Effector memory CD8-positive, alpha-beta T cell (primary cell): Measurements from ENCODE around the gene MICAL3.

ENCODE experiments used
- ATAC-seq: fragments of 150-1000 bp; cut with Tn5 transposase; replicated peaks from 2 replicates; pipeline ENCODE4 v1.10.0; 2021; ENCODE audit warnings: mild to moderate bottlenecking, moderate library complexity
- DNase-seq, 3 experiments: peaks; one replicate each; pipeline ENCODE4 v3.0.0; 2021
- H3K27ac Mint-ChIP-seq, 2 donors: one replicate each; pipeline ENCODE4 v1.8.0; 2022; ENCODE audit warnings: mild to moderate bottlenecking in 2 of 2, mixed read lengths in 2 of 2, moderate library complexity in 2 of 2
- H3K27me3 Mint-ChIP-seq, 2 donors: one replicate each; pipeline ENCODE4 v1.8.0; 2022; ENCODE audit warnings: mixed read lengths in 2 of 2
- H3K36me3 Mint-ChIP-seq: one replicate; pipeline ENCODE4 v1.8.0; 2022; ENCODE audit warnings: mild to moderate bottlenecking, moderate library complexity, mixed read lengths; ENCODE audit not compliant: insufficient read depth
- H3K4me1 Mint-ChIP-seq, 2 donors: one replicate each; pipeline ENCODE4 v1.8.0; 2022; ENCODE audit warnings: low read depth in 2 of 2, mixed read lengths in 2 of 2
- H3K4me3 Mint-ChIP-seq, 2 donors: one replicate each; pipeline ENCODE4 v1.8.0; 2022; ENCODE audit warnings: mild to moderate bottlenecking in 2 of 2, mixed read lengths in 2 of 2, moderate library complexity in 2 of 2
- H3K9me3 Mint-ChIP-seq, 2 donors: one replicate each; pipeline ENCODE4 v1.8.0; 2022; ENCODE audit warnings: mixed read lengths in 2 of 2

MICAL3 gene

DNA sequence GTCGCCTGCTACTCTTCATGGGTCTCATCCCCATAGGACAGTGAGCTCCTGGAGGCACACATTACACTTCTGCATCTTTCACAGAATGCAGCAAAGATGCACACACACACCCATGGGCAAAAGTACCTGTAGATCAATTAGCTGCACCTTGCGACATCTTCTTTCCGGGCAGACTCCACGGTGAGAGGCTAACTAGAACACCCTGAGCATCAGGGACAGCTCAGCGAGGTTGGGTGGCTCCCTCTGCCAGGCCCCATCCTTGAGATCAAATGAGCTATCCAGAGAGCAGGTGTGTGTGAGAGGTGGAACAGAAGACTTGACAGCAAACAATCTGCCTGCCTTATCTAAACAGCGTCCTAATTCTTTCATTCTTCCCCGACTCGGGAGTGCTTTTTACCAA is 154.0 kb downstream of the MICAL3 start:
- H3K9me3 Mint-ChIP-seq = no peaks in the 10 kb centered on the region

DNA sequence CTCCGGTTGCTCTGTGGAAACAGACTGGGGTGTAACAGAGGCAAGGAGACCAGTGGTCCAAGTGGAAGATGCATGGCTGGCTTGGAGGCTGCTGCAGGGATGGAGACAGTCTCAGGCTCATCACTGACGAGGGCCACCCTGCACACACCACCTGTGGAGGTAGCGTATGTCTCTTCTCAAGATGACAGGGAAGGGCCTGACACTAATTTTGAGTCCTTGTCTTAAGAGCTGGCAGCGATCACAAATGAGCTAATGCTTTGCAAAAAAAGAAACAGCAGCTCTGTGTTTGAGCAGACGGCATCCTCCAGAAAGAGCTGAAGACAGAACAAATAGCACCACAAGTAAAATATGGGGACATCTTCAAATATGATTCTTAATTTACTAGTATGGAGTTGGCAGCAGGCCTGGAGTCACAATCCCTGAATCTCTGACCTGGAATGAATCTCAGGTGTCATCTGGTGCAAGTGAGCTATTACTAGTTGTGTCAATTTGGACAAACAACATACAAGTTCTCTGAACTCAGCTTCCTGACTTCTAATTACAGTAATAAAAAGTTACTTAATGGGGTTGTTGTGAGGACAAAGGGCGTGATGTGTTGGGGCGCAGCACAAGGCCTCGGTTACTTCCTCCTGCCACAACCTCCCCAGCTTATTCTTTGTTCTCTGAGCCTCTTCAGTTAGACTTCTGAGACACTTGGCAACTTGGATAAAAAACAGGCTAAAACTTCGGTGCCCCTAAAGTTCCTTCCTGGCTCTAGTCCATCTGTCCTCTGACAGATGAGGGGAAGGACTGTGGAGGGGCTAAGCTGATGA is 154.9 kb downstream of the MICAL3 start:
- peak overlapping the region in 1 of 2 donors; percentile 36 for H3K27ac Mint-ChIP-seq
- H3K27me3 Mint-ChIP-seq = no peaks in the 10 kb centered on the region
- peaks cover 19% of the 10 kb centered on the region for H3K36me3 Mint-ChIP-seq
- no peak for DNase-seq
- ATAC-seq = no peak
- H3K4me3 Mint-ChIP-seq = no peak overlapping the region
- peaks cover 3 to 6% of the 10 kb centered on the region in 2 donors for H3K4me1 Mint-ChIP-seq
- H3K9me3 Mint-ChIP-seq = no peaks in the 10 kb centered on the region

More for the DNA sequence above, 154.0 kb downstream of the MICAL3 start:
- peaks cover 3 to 6% of the 10 kb centered on the region in 2 donors for H3K4me1 Mint-ChIP-seq
- ATAC-seq (no peak), DNase-seq (no peak)
- no peaks in the 10 kb centered on the region for H3K27me3 Mint-ChIP-seq
- H3K4me3 Mint-ChIP-seq = no peak overlapping the region
- H3K36me3 Mint-ChIP-seq = peaks cover 16% of the 10 kb centered on the region
- H3K27ac Mint-ChIP-seq = peak overlapping the region in 1 of 2 donors; percentile 36

DNA sequence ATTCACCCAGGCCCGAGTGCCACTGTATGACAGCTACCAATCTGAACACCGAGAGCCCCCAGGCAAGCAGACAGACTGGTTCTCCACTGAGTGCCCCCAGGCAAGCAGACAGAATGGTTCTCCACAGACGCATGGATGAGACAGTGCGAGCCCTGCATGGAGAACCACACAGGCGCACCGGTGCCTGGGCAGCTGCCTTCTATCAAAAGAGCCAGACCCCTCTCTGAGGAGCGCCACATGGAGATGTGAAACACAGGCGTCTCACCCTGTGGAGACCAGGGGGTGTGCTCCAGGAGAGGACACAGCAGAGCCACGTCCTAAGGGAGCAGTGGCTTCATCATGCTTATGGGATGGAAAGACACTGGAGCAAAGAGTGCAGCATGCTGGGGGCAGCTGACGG is 155.6 kb downstream of the MICAL3 start:
- Mint-ChIP-seq H3K27ac (no peak overlapping the region), H3K27me3 (no peaks in the 10 kb centered on the region), H3K4me1 (peaks cover 3 to 6% of the 10 kb centered on the region in 2 donors), H3K9me3 (no peaks in the 10 kb centered on the region), H3K36me3 (peaks cover 24% of the 10 kb centered on the region), H3K4me3 (no peak overlapping the region)
- ATAC-seq (no peak), DNase-seq (no peak)

DNA sequence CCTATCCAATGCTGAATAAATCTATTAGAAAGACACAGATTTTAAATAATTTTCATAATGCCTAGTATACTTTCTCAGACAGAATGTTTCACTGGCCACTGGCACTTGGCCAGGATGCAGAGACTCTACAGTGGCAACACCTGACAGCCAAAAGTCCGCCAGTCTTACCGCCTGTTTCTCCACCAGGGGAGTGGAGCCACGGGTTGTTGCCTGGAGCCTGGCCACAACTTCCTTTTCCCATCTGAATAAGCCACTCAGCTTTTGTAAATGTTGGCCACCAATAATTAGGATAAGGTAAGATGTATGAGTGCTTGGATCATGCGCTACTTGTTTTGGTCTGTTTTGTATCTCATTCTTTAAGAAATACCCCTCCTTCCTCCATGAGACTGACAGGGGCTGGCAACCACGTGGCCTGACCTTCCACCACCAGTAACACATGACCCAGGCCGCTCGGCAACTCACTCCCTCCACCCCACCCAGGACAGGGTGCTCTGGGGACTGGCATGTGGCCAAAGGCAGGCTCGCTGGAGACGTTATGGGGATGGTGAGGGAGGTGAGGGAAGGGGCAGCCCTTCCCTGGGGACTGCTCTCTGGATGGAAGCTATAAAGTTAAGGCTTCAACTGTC is 157.1 kb downstream of the MICAL3 start:
- Mint-ChIP-seq H3K27me3 (no peaks in the 10 kb centered on the region), H3K4me1 (peaks cover 3 to 6% of the 10 kb centered on the region in 2 donors), H3K4me3 (no peak overlapping the region), H3K9me3 (no peaks in the 10 kb centered on the region), H3K36me3 (peaks cover 22% of the 10 kb centered on the region), H3K27ac (peak overlapping the region in 1 of 2 donors; percentile 25)
- DNase-seq (no peak), ATAC-seq (no peak)

DNA sequence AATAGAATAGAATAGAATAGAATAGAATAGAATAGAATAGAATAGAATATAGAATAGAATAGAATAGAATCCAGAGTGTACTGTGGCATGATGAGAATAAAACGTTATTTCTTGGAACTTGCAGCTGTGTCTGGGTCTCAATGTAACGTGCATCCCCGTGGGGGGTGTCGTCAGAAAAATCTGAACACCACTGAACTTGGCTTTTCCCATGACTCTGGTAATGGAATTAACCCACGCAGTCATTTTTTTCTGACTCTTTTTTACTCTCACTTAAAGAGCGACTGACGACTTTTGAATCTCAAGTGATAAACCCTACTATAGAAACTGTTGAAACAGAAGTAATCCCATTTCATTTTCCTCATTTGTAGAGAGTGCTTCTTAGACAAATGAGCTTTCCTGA is 157.7 kb downstream of the MICAL3 start:
- Mint-ChIP-seq H3K4me3 (no peak overlapping the region), H3K36me3 (peaks cover 17% of the 10 kb centered on the region)

DNA sequence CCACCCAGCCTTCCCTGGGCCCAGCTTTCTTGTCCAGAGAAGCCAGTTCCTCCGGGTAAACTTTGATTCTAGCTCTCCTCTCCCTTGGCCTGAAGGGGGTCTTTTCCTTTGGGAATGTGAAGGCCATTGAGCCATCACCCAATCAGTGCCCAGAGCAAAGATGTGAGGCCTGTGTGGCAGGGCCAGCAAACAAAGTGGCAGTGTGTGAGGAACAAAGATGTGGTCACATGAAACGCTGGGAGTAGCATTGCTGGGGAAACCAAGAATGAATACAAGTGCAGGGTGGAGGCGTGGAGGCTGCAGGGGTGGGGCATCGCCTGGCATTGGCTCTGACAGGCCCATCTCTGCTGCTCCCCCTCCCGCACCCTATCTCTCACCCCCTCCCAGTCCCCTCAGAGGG is 158.2 kb downstream of the MICAL3 start:
- no peak overlapping the region for H3K27ac Mint-ChIP-seq
- ATAC-seq = no peak
- H3K36me3 Mint-ChIP-seq = peaks cover 16% of the 10 kb centered on the region
- no peak for DNase-seq
- no peak overlapping the region for H3K4me3 Mint-ChIP-seq
- no peaks in the 10 kb centered on the region for H3K27me3 Mint-ChIP-seq
- H3K4me1 Mint-ChIP-seq = peaks cover 2 to 6% of the 10 kb centered on the region in 2 donors
- no peaks in the 10 kb centered on the region for H3K9me3 Mint-ChIP-seq

More for the DNA sequence above, 157.7 kb downstream of the MICAL3 start:
- DNase-seq = no peak
- H3K9me3 Mint-ChIP-seq = no peaks in the 10 kb centered on the region
- H3K27me3 Mint-ChIP-seq = no peaks in the 10 kb centered on the region
- no peak overlapping the region for H3K27ac Mint-ChIP-seq
- peaks cover 3 to 6% of the 10 kb centered on the region in 2 donors for H3K4me1 Mint-ChIP-seq
- ATAC-seq = no peak

DNA sequence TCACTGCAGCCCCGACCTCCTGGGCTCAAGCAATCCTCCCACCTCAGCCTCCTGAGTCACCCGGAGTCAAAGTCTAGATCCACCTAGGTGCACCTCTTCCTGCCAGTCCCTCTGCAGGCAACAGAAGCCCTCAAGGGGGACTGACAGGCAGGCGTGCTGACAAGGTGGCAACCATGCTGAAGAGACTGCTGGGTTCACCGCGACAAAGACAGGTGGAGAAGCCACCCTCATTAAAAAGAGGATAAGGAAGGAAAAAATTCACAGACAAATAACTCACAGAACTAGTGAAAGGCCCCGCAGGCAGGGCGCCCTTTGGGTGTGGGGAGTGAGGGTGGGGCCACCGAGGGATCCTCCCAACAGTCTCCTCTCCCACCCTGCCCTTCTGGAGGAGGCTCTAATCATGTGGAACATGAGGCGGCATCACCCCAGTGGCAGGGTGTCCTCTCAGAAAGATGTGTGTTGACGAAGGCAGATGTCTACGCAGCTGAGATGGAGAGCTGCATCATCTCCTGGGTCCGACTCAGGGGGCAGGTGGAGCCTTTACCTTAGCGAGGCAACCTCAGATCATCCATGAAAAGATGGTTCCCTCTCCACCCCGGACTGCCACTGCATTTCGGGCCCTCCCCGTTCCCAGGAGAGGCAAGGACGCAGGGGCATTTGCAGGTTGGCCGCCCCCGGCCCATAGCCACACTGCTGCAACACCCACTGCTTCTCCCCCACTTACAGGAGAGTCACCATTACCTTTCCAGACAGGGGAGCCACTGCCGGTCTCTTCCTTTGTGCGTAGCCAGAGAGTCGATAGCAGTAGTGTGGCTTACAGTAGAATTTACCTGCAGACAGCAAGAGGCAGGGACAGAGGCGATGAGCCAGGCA is 158.9 kb downstream of the MICAL3 start:
- Mint-ChIP-seq H3K27ac (no peak overlapping the region), H3K9me3 (no peaks in the 10 kb centered on the region), H3K4me1 (peaks cover 2 to 6% of the 10 kb centered on the region in 2 donors), H3K27me3 (no peaks in the 10 kb centered on the region), H3K4me3 (no peak overlapping the region), H3K36me3 (peaks cover 20% of the 10 kb centered on the region)
- DNase-seq = no peak
- ATAC-seq = no peak

DNA sequence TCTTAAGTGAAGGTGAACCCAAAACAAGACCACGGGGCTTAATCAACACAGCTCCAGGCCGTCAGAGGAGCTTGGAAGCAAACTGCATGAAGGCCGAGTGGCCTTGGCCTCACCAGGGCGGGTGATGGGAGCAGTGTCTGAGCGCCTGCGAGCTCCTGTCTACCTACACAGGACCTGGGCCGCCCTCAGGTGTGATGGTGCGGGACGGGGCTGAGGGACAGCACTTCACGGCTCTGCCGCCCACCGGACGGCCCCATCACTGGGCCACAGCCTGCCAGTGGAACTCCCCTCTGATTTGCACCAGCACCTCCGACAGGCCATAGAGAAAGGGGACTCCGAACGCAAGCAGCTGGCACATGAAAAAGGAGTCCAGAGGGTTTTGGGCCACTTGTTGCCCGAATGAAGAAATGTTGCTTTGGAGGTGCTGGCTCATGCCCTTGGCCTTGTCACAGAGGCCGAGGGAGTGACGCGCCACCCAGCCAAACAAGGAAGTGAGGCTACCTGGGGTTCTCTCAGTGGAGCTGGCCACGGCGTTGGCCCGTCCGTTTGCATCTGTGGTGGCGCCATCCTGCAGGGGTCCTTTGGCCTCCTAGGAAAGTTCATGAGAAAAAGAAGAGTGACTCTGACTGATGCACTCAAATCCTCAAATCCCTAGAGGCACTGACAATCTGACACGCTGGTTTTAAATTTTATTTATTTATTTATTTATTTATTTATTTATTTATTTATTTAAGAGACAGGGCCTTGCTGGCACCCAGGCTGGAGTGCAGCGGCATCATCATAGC is 159.8 kb downstream of the MICAL3 start:
- no peaks in the 10 kb centered on the region for H3K9me3 Mint-ChIP-seq
- no peaks in the 10 kb centered on the region for H3K27me3 Mint-ChIP-seq
- no peak for ATAC-seq
- H3K4me1 Mint-ChIP-seq = peaks cover 2 to 6% of the 10 kb centered on the region in 2 donors
- H3K4me3 Mint-ChIP-seq = no peak overlapping the region
- H3K27ac Mint-ChIP-seq = no peak overlapping the region
- peaks cover 21% of the 10 kb centered on the region for H3K36me3 Mint-ChIP-seq
- DNase-seq = no peak

DNA sequence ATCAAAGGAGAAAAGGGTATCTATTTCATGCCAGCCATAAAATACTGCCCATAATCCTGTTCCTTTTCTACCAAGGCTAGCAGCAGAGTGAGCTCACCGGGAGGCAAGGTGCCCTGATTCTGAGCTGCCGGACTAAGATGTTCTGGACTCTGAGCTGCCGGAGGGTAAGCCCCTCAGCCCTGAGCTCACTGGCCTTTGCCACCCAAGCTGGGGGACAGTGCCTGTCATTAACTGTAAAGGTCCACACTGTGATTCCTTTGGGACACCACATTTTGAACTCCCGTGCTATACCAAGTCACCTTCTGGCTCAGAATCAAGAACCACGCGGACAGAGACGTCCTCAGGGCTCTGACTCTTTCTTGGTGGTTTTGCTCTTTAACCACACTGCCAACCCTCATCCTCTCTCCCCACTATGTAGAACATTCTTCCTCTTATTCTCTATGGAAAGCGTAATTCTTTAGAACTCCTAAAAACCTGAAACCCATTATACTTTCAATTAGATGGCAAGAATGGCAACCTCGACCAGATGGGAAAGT is 161.6 kb downstream of the MICAL3 start:
- Mint-ChIP-seq H3K9me3 (no peaks in the 10 kb centered on the region), H3K4me3 (no peak overlapping the region), H3K4me1 (peaks cover 2 to 4% of the 10 kb centered on the region in 2 donors), H3K27me3 (no peaks in the 10 kb centered on the region), H3K27ac (peak overlapping the region; percentile 7 to 8), H3K36me3 (peaks cover 21% of the 10 kb centered on the region)
- ATAC-seq = no peak
- DNase-seq = no peak

DNA sequence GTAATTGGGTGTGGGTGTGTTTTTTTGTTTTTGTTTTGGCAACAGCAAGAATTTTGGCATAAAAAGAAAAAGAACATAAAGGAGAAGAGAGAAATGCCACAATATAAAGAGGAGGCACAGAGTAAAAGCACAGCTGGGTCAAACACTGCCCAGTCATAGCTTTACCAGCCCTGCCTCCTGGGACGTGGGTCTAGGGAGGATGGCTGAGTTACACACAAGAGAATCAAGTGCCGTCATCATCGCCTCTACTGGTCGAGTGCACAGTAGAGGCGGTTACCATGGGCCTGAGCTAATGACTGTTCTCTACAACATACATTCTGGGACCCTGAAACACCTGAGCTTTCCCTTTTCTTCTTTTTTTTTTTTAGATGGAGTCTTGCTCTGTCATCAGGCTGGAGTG is 162.5 kb downstream of the MICAL3 start:
- ATAC-seq (no peak), DNase-seq (no peak)
- Mint-ChIP-seq H3K9me3 (no peaks in the 10 kb centered on the region), H3K36me3 (peaks cover 21% of the 10 kb centered on the region), H3K27ac (no peak overlapping the region), H3K4me1 (no peaks in the 10 kb centered on the region), H3K27me3 (no peaks in the 10 kb centered on the region), H3K4me3 (no peak overlapping the region)

DNA sequence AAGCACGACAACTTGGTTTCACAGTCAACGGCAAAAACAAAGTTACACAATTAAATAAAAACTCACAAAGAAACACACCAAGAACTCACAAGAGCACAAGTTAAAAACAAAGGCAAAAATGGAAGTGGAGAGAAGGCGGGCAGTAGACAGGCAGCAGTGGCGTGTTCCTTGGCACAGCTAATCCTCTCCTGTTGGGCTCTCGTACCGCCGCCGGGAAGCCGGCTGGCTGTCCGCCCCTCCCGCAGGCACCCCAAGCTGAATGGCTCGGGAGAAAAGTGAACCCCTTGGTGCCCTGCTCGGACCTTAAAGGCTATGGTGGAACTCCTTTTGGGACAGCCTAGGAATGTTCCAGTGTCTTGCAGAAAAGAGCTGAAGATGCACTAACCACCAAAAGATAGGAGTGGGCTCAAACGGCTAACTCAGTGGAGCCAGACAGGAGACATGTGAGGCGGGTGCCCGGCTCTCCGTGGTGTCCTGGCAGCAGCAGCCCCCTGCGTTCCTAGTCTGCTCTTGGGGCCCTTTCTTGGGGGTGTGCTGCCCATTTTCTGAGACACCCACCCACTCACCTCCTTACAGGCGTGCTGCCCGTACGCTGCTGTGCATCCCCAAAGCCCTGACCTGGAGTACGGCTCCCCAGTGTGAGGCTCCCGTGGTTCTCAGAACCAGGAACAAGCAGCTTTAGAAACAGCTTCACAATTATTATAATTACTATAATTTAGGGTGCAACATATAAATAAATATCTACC is 164.0 kb downstream of the MICAL3 start:
- H3K9me3 Mint-ChIP-seq = no peaks in the 10 kb centered on the region
- H3K27ac Mint-ChIP-seq = no peak overlapping the region
- ATAC-seq = no peak
- peaks cover 15% of the 10 kb centered on the region for H3K36me3 Mint-ChIP-seq
- H3K4me3 Mint-ChIP-seq = no peak overlapping the region
- no peak for DNase-seq
- no peaks in the 10 kb centered on the region for H3K4me1 Mint-ChIP-seq
- H3K27me3 Mint-ChIP-seq = no peaks in the 10 kb centered on the region

DNA sequence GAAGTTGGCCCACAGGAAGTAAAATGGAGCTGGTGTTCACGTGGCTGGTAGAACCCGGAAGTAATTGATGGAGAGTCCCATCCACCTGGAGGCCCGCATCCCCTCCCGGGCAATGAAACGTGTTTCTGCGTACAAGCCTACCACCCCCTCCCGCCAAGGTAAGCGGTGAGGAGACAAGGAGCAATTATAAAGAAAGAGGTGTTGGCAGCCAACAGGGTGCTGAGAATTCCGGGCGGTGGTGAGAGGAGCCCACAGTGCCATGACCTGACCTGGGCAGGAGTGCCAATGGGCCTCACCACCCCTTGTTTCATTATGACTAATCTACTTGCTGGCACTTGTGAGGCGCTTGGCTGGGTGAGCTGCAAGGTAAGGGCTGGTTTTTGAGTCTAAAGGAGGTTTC is 166.3 kb downstream of the MICAL3 start:
- H3K4me1 Mint-ChIP-seq = no peaks in the 10 kb centered on the region

More for the DNA sequence above, 166.3 kb downstream of the MICAL3 start:
- H3K9me3 Mint-ChIP-seq = no peaks in the 10 kb centered on the region
- ATAC-seq (no peak), DNase-seq (no peak)
- H3K27me3 Mint-ChIP-seq = no peaks in the 10 kb centered on the region
- H3K36me3 Mint-ChIP-seq = peaks cover 11% of the 10 kb centered on the region
- H3K4me3 Mint-ChIP-seq = no peak overlapping the region
- H3K27ac Mint-ChIP-seq = peak overlapping the region in 1 of 2 donors; percentile 35
